Fibroblast of villous mesenchyme (primary cell): ENCODE results near the gene BAMBI. TPM values are rescaled to one million over a fixed set of nuclear protein-coding genes. Genes with fewer than 3 reads are reported as not detected.
A peak's percentile ranks its signal among the peaks of the same experiment; 100 is the strongest.

Experiments used
- DNase-seq: peaks from one replicate; pipeline ENCODE4 v3.0.0-alpha.2; 2010; ENCODE audit warnings: low read depth
- H3K4me3 ChIP-seq: 2 replicates; pipeline ENCODE4 v1.5.1; 2011; ENCODE audit warnings: low read depth, mild to moderate bottlenecking, low read length
- total RNA-seq: library from RNA; depleted of rRNA; stranded (reverse); fragments of >200 nt; gene quantifications from 2 replicates; pipeline ENCODE4 v1.2.3, GENCODE V29; 2012
- TF ChIP-seq, protein P1 (sequence below): IDR thresholded peaks from 2 replicates; pipeline ENCODE4 v1.5.1; 2012; ENCODE audit warnings: low read depth, mild to moderate bottlenecking, low read length; ENCODE audit not compliant: insufficient read depth

The BAMBI gene
- total RNA-seq, 1 donor: 25.9 TPM

GRCh38 chr10:28715246-28715645 is 37.9 kb downstream of the BAMBI start:
- TF ChIP-seq, protein P1, sequence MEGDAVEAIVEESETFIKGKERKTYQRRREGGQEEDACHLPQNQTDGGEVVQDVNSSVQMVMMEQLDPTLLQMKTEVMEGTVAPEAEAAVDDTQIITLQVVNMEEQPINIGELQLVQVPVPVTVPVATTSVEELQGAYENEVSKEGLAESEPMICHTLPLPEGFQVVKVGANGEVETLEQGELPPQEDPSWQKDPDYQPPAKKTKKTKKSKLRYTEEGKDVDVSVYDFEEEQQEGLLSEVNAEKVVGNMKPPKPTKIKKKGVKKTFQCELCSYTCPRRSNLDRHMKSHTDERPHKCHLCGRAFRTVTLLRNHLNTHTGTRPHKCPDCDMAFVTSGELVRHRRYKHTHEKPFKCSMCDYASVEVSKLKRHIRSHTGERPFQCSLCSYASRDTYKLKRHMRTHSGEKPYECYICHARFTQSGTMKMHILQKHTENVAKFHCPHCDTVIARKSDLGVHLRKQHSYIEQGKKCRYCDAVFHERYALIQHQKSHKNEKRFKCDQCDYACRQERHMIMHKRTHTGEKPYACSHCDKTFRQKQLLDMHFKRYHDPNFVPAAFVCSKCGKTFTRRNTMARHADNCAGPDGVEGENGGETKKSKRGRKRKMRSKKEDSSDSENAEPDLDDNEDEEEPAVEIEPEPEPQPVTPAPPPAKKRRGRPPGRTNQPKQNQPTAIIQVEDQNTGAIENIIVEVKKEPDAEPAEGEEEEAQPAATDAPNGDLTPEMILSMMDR: no peak
- DNase-seq: no peak
- no peak overlapping the region for H3K4me3 ChIP-seq

GRCh38 chr10:28715757-28716156 is 38.4 kb downstream of the BAMBI start:
- DNase-seq: no peak
- TF ChIP-seq, protein P1: no peak
- no peak overlapping the region for H3K4me3 ChIP-seq

- DNase-seq: no peak
- H3K4me3 ChIP-seq: no peak overlapping the region
- TF ChIP-seq, protein P1: no peak
Observed at GRCh38 chr10:28716748-28717147, 39.4 kb downstream of the BAMBI start.

DNA sequence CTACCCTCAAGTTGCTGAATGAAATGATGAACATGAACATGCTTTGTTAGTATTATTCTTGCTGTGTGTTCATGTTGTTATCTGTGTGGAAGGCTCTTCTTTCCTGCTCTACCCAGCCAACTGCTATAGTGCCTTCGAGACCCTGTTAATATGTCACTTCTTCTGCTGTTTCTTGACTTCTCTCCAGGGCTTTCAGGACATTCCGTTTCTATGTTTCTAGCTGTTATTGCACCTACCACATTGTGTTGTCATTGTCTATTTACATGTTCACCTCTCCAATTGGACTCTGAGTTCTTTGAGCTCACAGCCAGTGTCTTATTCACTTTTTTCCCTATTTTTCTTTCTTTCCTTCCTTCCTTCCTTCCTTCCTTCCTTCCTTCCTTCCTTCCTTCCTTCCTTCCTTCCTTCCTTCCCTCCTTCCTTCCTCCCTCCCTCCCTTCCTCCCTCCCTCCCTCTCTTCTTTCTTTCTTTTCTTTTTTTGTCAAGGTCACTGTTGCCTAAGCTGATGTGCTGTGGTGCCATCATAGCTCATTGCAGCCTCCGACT is 40.4 kb downstream of the BAMBI start:
- TF ChIP-seq, protein P1: no peak
- no peak for DNase-seq
- H3K4me3 ChIP-seq: no peak overlapping the region

DNA sequence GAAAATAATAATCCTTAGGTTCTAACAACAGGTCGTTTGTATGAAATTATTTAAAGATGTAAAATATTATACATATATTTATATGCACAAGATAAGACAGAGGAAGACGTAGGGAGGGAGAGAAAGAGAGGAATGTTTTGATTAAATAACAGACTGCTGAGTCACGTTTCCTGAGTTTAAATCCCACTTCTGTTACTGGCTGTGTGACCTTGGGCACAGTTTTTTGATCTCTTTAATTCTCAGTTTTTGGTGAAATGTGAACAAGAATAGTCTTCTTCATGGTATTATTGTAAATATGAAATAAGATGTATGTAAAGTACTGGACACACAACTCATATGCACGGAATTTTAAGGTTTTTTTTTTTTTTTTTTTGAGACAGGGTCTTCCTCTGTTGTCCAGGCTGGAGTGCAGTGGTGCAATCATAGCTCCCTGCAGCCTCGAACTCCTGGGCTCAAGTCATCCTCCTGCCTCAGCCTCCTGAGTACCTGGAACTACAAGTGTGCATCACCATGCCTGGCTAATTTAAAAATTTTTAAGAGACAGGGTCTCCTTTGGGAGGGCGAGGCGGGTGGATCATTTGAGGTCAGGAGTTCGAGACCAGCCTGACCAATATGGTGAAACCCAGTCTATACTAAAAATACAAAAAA is 42.6 kb downstream of the BAMBI start:
- TF ChIP-seq, protein P1: no peak

GRCh38 chr10:28721318-28721951 is 44.1 kb downstream of the BAMBI start:
- DNase-seq: no peak
- H3K4me3 ChIP-seq: no peak overlapping the region
- TF ChIP-seq, protein P1: no peak

More for the DNA sequence above, 42.6 kb downstream of the BAMBI start:
- DNase-seq: peak; percentile 59
- H3K4me3 ChIP-seq: no peak overlapping the region
